ENCODE measurements around the gene TAAR2. TPM values are rescaled to one million over a fixed set of nuclear protein-coding genes. Genes with fewer than 3 reads are reported as not detected.

The TAAR2 gene
- total and polyA plus RNA-seq, 2 of the 13 experiments (the other 11 are each of a cell fraction or from before 2014, with no cell fraction given), result not detected

GRCh38 chr6:132571774-132572173 lies 52.3 kb downstream of the TAAR2 start:
- TF ChIP-seq EP300 (IDR thresholded peaks at IDR 0.05; ENCODE audit: low read depth in 2 of 2, low read length in 2 of 2) (no peak), EP300 (CRISPR knock-in tag; IDR thresholded peaks at IDR 0.05; ENCODE audit: borderline replicate concordance) (no peak), PRMT3 (CRISPR knock-in tag; IDR thresholded peaks at IDR 0.05; ENCODE audit: borderline replicate concordance, low read depth) (no peak), SMC3 (IDR thresholded peaks at IDR 0.05; ENCODE audit: low read length) (no peak), TARDBP (CRISPR knock-in tag; IDR thresholded peaks at IDR 0.05) (no peak), NFE2 (CRISPR knock-in tag; IDR thresholded peaks at IDR 0.05) (no peak), U2AF1 (optimal IDR thresholded peaks at IDR 0.05; ENCODE audit: low read depth, low read length) (no peak), STAT6 (CRISPR knock-in tag; IDR thresholded peaks at IDR 0.05; ENCODE audit: borderline replicate concordance) (no peak), ZFAT (CRISPR knock-in tag; conservative IDR thresholded peaks at IDR 0.05) (no peak), ZNF124 (CRISPR knock-in tag; IDR thresholded peaks at IDR 0.05) (no peak), FOXA1 (IDR thresholded peaks at IDR 0.05) (no peak), FOXA1 (CRISPR knock-in tag; IDR thresholded peaks at IDR 0.05) (no peak)
- TF ChIP-seq, protein P1, sequence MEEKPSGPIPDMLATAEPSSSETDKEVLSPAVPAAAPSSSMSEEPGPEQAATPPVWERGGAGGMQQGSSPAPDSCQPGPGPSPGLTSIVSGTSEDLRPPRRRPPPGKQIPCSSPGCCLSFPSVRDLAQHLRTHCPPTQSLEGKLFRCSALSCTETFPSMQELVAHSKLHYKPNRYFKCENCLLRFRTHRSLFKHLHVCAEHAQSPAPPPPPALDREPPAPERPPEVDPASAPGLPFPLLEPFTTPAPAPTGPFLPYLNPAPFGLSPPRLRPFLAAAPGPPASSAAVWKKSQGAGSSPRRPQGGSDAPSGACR (CRISPR knock-in tag; IDR thresholded peaks at IDR 0.05), result no peak
- BruUV-seq (replicated peaks), result no TSS peak
- POLR2A ChIA-PET, result no interaction called here
- H3K36me3 ChIP-seq (replicated peaks in 1 of 2; ENCODE audit: control insufficient read depth in 1 of 2, insufficient read depth in 2 of 2, low read length in 2 of 2), result no peaks in the 10 kb centered on the region
- no peak for DNase-seq (ENCODE audit: low spot score)
- intact Hi-C loops (cut with micrococcal nuclease; ENCODE audit: unreplicated experiment) (no loop called here), in situ Hi-C loops (cut with HindIII; ENCODE audit: extremely low pct_ligation_motif_present, low pct_unique_long_range_greater_than_20kb) (no loop called here)
- H3K27ac ChIP-seq (ENCODE audit: extremely low read length, insufficient read depth, low read length), result no peak overlapping the region
- H3K79me2 ChIP-seq (ENCODE audit: insufficient read depth, low read length), result no peaks in the 10 kb centered on the region
- no peaks in the 10 kb centered on the region; a peak in 1 of 5 replicates for H3K27me3 ChIP-seq (ENCODE audit: control insufficient read depth in 1 of 2, insufficient read depth in 2 of 2, low read length in 2 of 2)
- no peak overlapping the region for H3K4me3 ChIP-seq (replicated peaks in 1 of 3; ENCODE audit: insufficient read depth in 1 of 3, low read depth in 2 of 3, low read length in 3 of 3)
- no peak overlapping the region for H3K4me2 ChIP-seq (ENCODE audit: low read depth, low read length)
- no peak overlapping the region for H2AFZ ChIP-seq (ENCODE audit: low read length)
- no peaks in the 10 kb centered on the region; the same call in 1 of the 2 replicates for H4K20me1 ChIP-seq (ENCODE audit: insufficient read depth, low read length)
- ATAC-seq, result no peak
- H3K4me1 ChIP-seq (ENCODE audit: insufficient read depth, low read length), result no peaks in the 10 kb centered on the region
- no peak for FAIRE-seq
- H3K9me3 ChIP-seq (ENCODE audit: low read length), result no peaks in the 10 kb centered on the region
- CTCF ChIA-PET (ENCODE audit: low intra/inter-chr PET ratio, low total read pairs), result no interaction called here
- H3K9ac ChIP-seq (ENCODE audit: insufficient read depth, low read depth, low read length), result no peak overlapping the region
